HG02973 (cell line): Measurements from ENCODE around the gene NAV3.
"Not testable (repeated sequence)": the region's sequence is repeated elsewhere in the genome, so short reads cannot be mapped to it uniquely, and the experiment has no call there.

Source experiments
- ATAC-seq: cut with Tn5 transposase; IDR thresholded peaks from one replicate; pipeline ENCODE4 v1.9.1; 2021; ENCODE audit warnings: moderate library complexity; ENCODE audit not compliant: unreplicated experiment

NAV3 gene

GRCh38 chr12:78240827-78241226 is 410.1 kb downstream of the NAV3 start:
- no peak for ATAC-seq

- ATAC-seq, result no peak
Observed at GRCh38 chr12:78241446-78241845, 410.8 kb downstream of the NAV3 start.

GRCh38 chr12:78244916-78245507 is 414.3 kb downstream of the NAV3 start:
- no peak for ATAC-seq

GRCh38 chr12:78248321-78248720 is 417.6 kb downstream of the NAV3 start:
- ATAC-seq, result no peak

GRCh38 chr12:78249578-78249977 is 418.9 kb downstream of the NAV3 start:
- ATAC-seq, result no peak

GRCh38 chr12:78257662-78258061 is 427.0 kb downstream of the NAV3 start:
- ATAC-seq, result not testable (repeated sequence)

GRCh38 chr12:78260976-78261375 is 430.3 kb downstream of the NAV3 start:
- ATAC-seq, result no peak

- ATAC-seq, result no peak
Observed at GRCh38 chr12:78261901-78262300, 431.2 kb downstream of the NAV3 start.
